GM19463 (cell line): Measurements from ENCODE around the gene SLC1A4.

Experiments
- ATAC-seq: cut with Tn5 transposase; IDR thresholded peaks from one replicate; pipeline ENCODE4 v1.9.1; 2021; ENCODE audit warnings: mild to moderate bottlenecking, moderate library complexity; ENCODE audit not compliant: unreplicated experiment

SLC1A4 gene

GRCh38 chr2:65049010-65049639, 59.9 kb downstream of the SLC1A4 start:
- no peak for ATAC-seq

- no peak for ATAC-seq
These were observed 61.7 kb downstream of the SLC1A4 start for GRCh38 chr2:65050931-65051330.

GRCh38 chr2:65053199-65053598, 64.0 kb downstream of the SLC1A4 start:
- peak; percentile 43 for ATAC-seq

- no peak for ATAC-seq
These were observed 65.7 kb downstream of the SLC1A4 start for GRCh38 chr2:65054749-65055421.

GRCh38 chr2:65055422-65056214, 66.4 kb downstream of the SLC1A4 start:
- peak; percentile 20 for ATAC-seq

GRCh38 chr2:65056215-65057053, 67.2 kb downstream of the SLC1A4 start, which contains the start of gene CEP68:
Gene CEP68 (plus strand): TSS chr2:65056416. CDS start chr2:65069445, 13,029 bp downstream.
- ATAC-seq: peak; percentile 77

GRCh38 chr2:65057054-65057375, 67.8 kb downstream of the SLC1A4 start:
- ATAC-seq: no peak

GRCh38 chr2:65057391-65058052, 68.3 kb downstream of the SLC1A4 start:
- peak; percentile 20 for ATAC-seq

- no peak for ATAC-seq
These were observed 69.9 kb downstream of the SLC1A4 start for GRCh38 chr2:65059071-65059470.

GRCh38 chr2:65061146-65061909, 72.1 kb downstream of the SLC1A4 start:
- ATAC-seq: no peak

GRCh38 chr2:65061910-65062339, 72.7 kb downstream of the SLC1A4 start:
- ATAC-seq: no peak

- ATAC-seq: no peak
These were observed 73.9 kb downstream of the SLC1A4 start for GRCh38 chr2:65062843-65063825.

GRCh38 chr2:65064728-65065552, 75.7 kb downstream of the SLC1A4 start:
- peak; percentile 78 for ATAC-seq

- ATAC-seq: no peak
These were observed 78.8 kb downstream of the SLC1A4 start for GRCh38 chr2:65067806-65068553.

- no peak for ATAC-seq
These were observed 80.2 kb downstream of the SLC1A4 start for GRCh38 chr2:65069439-65069824.

- ATAC-seq: no peak
These were observed 81.1 kb downstream of the SLC1A4 start for GRCh38 chr2:65070172-65070830.
